Lung (tissue), 12 donors: ENCODE results near the gene UBL4B. TPM values are rescaled to one million over a fixed set of nuclear protein-coding genes. Genes with fewer than 3 reads are reported as not detected.

ENCODE experiments used
- ATAC-seq: fragments of 200-7000 bp; cut with Tn5 transposase; one replicate; pipeline ENCODE4 v1.9.1; 2020; ENCODE audit warnings: moderate number of reproducible peaks; ENCODE audit not compliant: insufficient read depth, low FRiP score
- DNase-seq, 3 donors: peaks; one replicate each; pipeline ENCODE4 v3.0.0-alpha.2; 2013 to 2017
- H3K27ac ChIP-seq, 2 donors: one replicate each; pipeline ENCODE4 v1.5.1; 2013; ENCODE audit warnings: mild to moderate bottlenecking in 2 of 2, moderate library complexity in 2 of 2, control low read depth in 1 of 2, inconsistent platforms in 1 of 2, low read depth in 1 of 2, low read length in 1 of 2
- H3K27me3 ChIP-seq, 3 donors: one replicate each; pipeline ENCODE4 v1.5.1; 2013; ENCODE audit warnings: low read length in 2 of 3; ENCODE audit not compliant: control insufficient read depth in 3 of 3, insufficient read depth in 3 of 3
- H3K36me3 ChIP-seq, 4 donors: one replicate each; pipeline ENCODE4 v1.5.1; 2013; ENCODE audit warnings: low read length in 4 of 4, mild to moderate bottlenecking in 1 of 4, moderate library complexity in 1 of 4; ENCODE audit not compliant: control insufficient read depth in 4 of 4, insufficient read depth in 4 of 4
- H3K4me1 ChIP-seq, 5 donors: one replicate each; pipeline ENCODE4 v1.5.1; 2013; ENCODE audit warnings: low read length in 5 of 5, mild to moderate bottlenecking in 2 of 5, moderate library complexity in 1 of 5; ENCODE audit not compliant: control insufficient read depth in 5 of 5, insufficient read depth in 5 of 5
- H3K4me3 ChIP-seq: one replicate; pipeline ENCODE4 v1.5.1; 2013; ENCODE audit warnings: mild to moderate bottlenecking, control low read depth, moderate library complexity
- H3K9ac ChIP-seq, 2 donors: one replicate each; pipeline ENCODE4 v1.5.1; 2013; ENCODE audit warnings: low read length in 2 of 2, control low read depth in 1 of 2; ENCODE audit not compliant: insufficient read depth in 1 of 2
- H3K9me3 ChIP-seq, 4 donors: one replicate each; pipeline ENCODE4 v1.5.1; 2013; ENCODE audit warnings: low read length in 3 of 4, mild to moderate bottlenecking in 1 of 4, moderate library complexity in 1 of 4; ENCODE audit not compliant: control insufficient read depth in 4 of 4, insufficient read depth in 3 of 4
- CTCF ChIP-seq: IDR thresholded peaks from 2 replicates; pipeline ENCODE4 v1.5.1; 2012; ENCODE audit warnings: mild to moderate bottlenecking; ENCODE audit errors: control extremely low read depth, extremely low read depth
- WGBS, 2 donors: extraction: QIAGEN DNeasy Blood & Tissue Kit; methylation state at CpG; one replicate each; pipeline ENCODE4 v1.1.7; 2013; 5-methylcytosine and 5-hydroxymethylcytosine counted together
- polyA plus RNA-seq, 2 donors: library from polyadenylated mRNA; stranded (reverse); fragments of 200-250 nt; gene quantifications; one replicate each; pipeline ENCODE4 v1.2.1, GENCODE V29; 2013
- total RNA-seq, 2 donors: library from RNA; depleted of rRNA in 1 of 2; stranded (reverse); fragments of >200 nt in 1 of 2; gene quantifications; one replicate each; pipeline ENCODE4 v1.2.1, GENCODE V29; 2014 to 2021
- donor health status: control.
- donor health status: control.
- donor health status: Bipolar disorder and iron deficiency.
- donor health status: healthy.
- donor health status: DM: yes; HTN: yes; CAD: no.

The UBL4B gene
- total and polyA plus RNA-seq, 4 donors: not detected

GRCh38 chr1:110120960-110121561 is 8.8 kb downstream of the UBL4B start:
- no peak for ATAC-seq
- peaks cover 0 to 12% (median 0%) of the 10 kb centered on the region in 4 donors for H3K9me3 ChIP-seq
- TF ChIP-seq CTCF: no peak
- DNase-seq: no peak
- H3K9ac ChIP-seq: no peak overlapping the region
- no peaks in the 10 kb centered on the region for H3K27me3 ChIP-seq
- no peaks in the 10 kb centered on the region for H3K36me3 ChIP-seq
- H3K27ac ChIP-seq: no peak overlapping the region
- no peak overlapping the region for H3K4me3 ChIP-seq
- no peaks in the 10 kb centered on the region for H3K4me1 ChIP-seq
- 25 to 42% methylated on average over 12 of the region's 12 CpGs for WGBS, 2 donors

- Histone ChIP-seq H3K4me1 (no peaks in the 10 kb centered on the region), H3K4me3 (no peak overlapping the region), H3K9me3 (peaks cover 0 to 25% (median 0%) of the 10 kb centered on the region in 4 donors), H3K27ac (no peak overlapping the region), H3K9ac (no peak overlapping the region), H3K36me3 (no peaks in the 10 kb centered on the region), H3K27me3 (peaks cover 0 to 7% (median 0%) of the 10 kb centered on the region in 3 donors)
- ATAC-seq (no peak), DNase-seq (no peak)
- TF ChIP-seq CTCF: no peak
- WGBS, 2 donors: 71 to 85% methylated on average over 3 of the region's 3 CpGs
Observed at GRCh38 chr1:110123224-110123623, 11.0 kb downstream of the UBL4B start.

- Histone ChIP-seq H3K27me3 (peaks cover 0 to 32% (median 6%) of the 10 kb centered on the region in 3 donors), H3K9me3 (peaks cover 0 to 25% (median 0%) of the 10 kb centered on the region in 4 donors), H3K4me1 (peaks cover 0 to 6% (median 0%) of the 10 kb centered on the region in 5 donors), H3K36me3 (no peaks in the 10 kb centered on the region), H3K4me3 (no peak overlapping the region), H3K9ac (no peak overlapping the region), H3K27ac (no peak overlapping the region)
- WGBS, 2 donors: 95 to 98% methylated on average over 4 of the region's 4 CpGs
- no peak for ATAC-seq
- no peak for DNase-seq
- TF ChIP-seq CTCF: no peak
Observed at GRCh38 chr1:110125810-110126209, 13.6 kb downstream of the UBL4B start.
